GM23338 (cell line): ENCODE data around the gene MYH6. TPM values are rescaled to one million over a fixed set of nuclear protein-coding genes. Genes with fewer than 3 reads are reported as not detected.

Experiments used
- ATAC-seq: fragments of 200-7000 bp; cut with Tn5 transposase; 3 replicates; pipeline ENCODE4 v1.9.1; 2020
- DNase-seq: peaks from one replicate; pipeline ENCODE4 v3.0.0-alpha.2; 2015; ENCODE audit warnings: low spot score
- H2AFZ ChIP-seq: fragments of 200-600 bp; sonication (generic); 2 replicates; pipeline ENCODE4 v1.8.0; 2016; ENCODE audit warnings: antibody characterized with exemption, mild to moderate bottlenecking, moderate library complexity
- H3F3A ChIP-seq: fragments of 200-600 bp; sonication (generic); replicated peaks from 2 replicates; pipeline ENCODE4 v1.8.0; 2017; ENCODE audit warnings: antibody characterized with exemption, mixed run types, low read depth
- H3K27ac ChIP-seq: fragments of 200-600 bp; sonication (generic); 2 replicates; pipeline ENCODE4 v1.6.1; 2016; ENCODE audit warnings: low read depth
- H3K27me3 ChIP-seq: fragments of 200-600 bp; sonication (generic); 2 replicates; pipeline ENCODE4 v1.8.0; 2016; ENCODE audit warnings: mild to moderate bottlenecking, mixed run types, moderate library complexity; ENCODE audit not compliant: insufficient read depth
- H3K36me3 ChIP-seq: fragments of 200-600 bp; sonication (generic); 2 replicates; pipeline ENCODE4 v1.8.0; 2016; ENCODE audit warnings: mild to moderate bottlenecking; ENCODE audit not compliant: insufficient read depth
- H3K4me1 ChIP-seq: fragments of 200-600 bp; sonication (generic); 2 replicates; pipeline ENCODE4 v1.8.0; 2016; ENCODE audit warnings: mild to moderate bottlenecking, moderate library complexity; ENCODE audit not compliant: insufficient read depth
- H3K4me2 ChIP-seq: fragments of 200-600 bp; sonication (generic); 2 replicates; pipeline ENCODE4 v1.7.1; 2017; ENCODE audit warnings: mixed run types
- H3K4me3 ChIP-seq: fragments of 200-600 bp; sonication (generic); 2 replicates; pipeline ENCODE4 v1.6.1; 2016; ENCODE audit warnings: mixed run types
- H3K79me2 ChIP-seq: fragments of 200-600 bp; sonication (generic); replicated peaks from 2 replicates; pipeline ENCODE4 v1.8.0; 2017; ENCODE audit warnings: mild to moderate bottlenecking; ENCODE audit not compliant: insufficient read depth
- H3K9me2 ChIP-seq: fragments of 200-600 bp; sonication (generic); 2 replicates; pipeline ENCODE4 v1.8.0; 2017; ENCODE audit not compliant: insufficient read depth
- H4K20me1 ChIP-seq: fragments of 200-600 bp; sonication (generic); replicated peaks from 2 replicates; pipeline ENCODE4 v1.8.0; 2017; ENCODE audit warnings: mild to moderate bottlenecking; ENCODE audit not compliant: insufficient read depth
- H3K27ac Mint-ChIP-seq: 2 replicates; pipeline ENCODE4 v1.8.0; 2020; ENCODE audit warnings: inconsistent platforms, mild to moderate bottlenecking, moderate library complexity, mixed read lengths
- H3K27me3 Mint-ChIP-seq: 3 replicates; pipeline ENCODE4 v1.8.0; 2022; ENCODE audit warnings: low read depth, mild to moderate bottlenecking, moderate library complexity, mixed read lengths, inconsistent platforms; ENCODE audit not compliant: insufficient read depth, poor library complexity
- H3K36me3 Mint-ChIP-seq: 3 replicates; pipeline ENCODE4 v1.8.0; 2021; ENCODE audit warnings: low read depth, mild to moderate bottlenecking, inconsistent platforms, moderate library complexity, mixed read lengths
- H3K4me1 Mint-ChIP-seq: 3 replicates; pipeline ENCODE4 v1.8.0; 2020; ENCODE audit warnings: mild to moderate bottlenecking, inconsistent platforms, mixed read lengths
- H3K4me3 Mint-ChIP-seq: 3 replicates; pipeline ENCODE4 v1.8.0; 2021; ENCODE audit warnings: moderate library complexity, mild to moderate bottlenecking, inconsistent platforms, mixed read lengths
- H3K9me3 Mint-ChIP-seq: 3 replicates; pipeline ENCODE4 v1.8.0; 2020; ENCODE audit warnings: moderate library complexity, mild to moderate bottlenecking, inconsistent platforms, mixed read lengths
- CREB1 ChIP-seq: fragments of 250-450 bp; sonication (Bioruptor Pico); IDR thresholded peaks from 2 replicates; pipeline ENCODE4 v1.5.0; 2020; ENCODE audit warnings: low read depth, mild to moderate bottlenecking, moderate library complexity
- EZH2 ChIP-seq: fragments of 200-600 bp; sonication (generic); IDR thresholded peaks from one replicate; pipeline ENCODE4 v1.8.0; 2017; ENCODE audit warnings: antibody characterized with exemption, mild to moderate bottlenecking, low read depth; ENCODE audit not compliant: unreplicated experiment
- NANOG ChIP-seq: IDR thresholded peaks from 2 replicates; pipeline ENCODE4 v1.6.1; 2016; ENCODE audit warnings: antibody characterized with exemption, borderline replicate concordance
- POLR2AphosphoS5 ChIP-seq: IDR thresholded peaks from 2 replicates; pipeline ENCODE4 v1.6.1; 2016; ENCODE audit warnings: antibody characterized with exemption, low read depth
- STAT1 ChIP-seq: IDR thresholded peaks from one replicate; pipeline ENCODE4 v1.6.1; 2016; ENCODE audit warnings: antibody characterized with exemption; ENCODE audit not compliant: unreplicated experiment
- ZNF114 ChIP-seq: fragments of 250-450 bp; sonication (Bioruptor Pico); IDR thresholded peaks from 2 replicates; pipeline ENCODE4 v1.5.0; 2020; ENCODE audit warnings: mild to moderate bottlenecking, moderate library complexity
- polyA plus RNA-seq: library from polyadenylated mRNA; unstranded; fragments of >200 nt; fragmentation: Nextera tagmentation; extraction: Ambion mirVana; gene quantifications from 2 replicates; pipeline ENCODE4 v1.2.1, GENCODE V29; 2016
- total RNA-seq: library from RNA; depleted of rRNA; stranded (reverse); fragments of >200 nt; shearing (Covaris generic); gene quantifications from 2 replicates; pipeline ENCODE4 v1.2.3, GENCODE V29; 2014
- TF ChIP-seq, protein P1 (sequence below): IDR thresholded peaks from one replicate; pipeline ENCODE4 v1.6.1; 2018; ENCODE audit warnings: antibody characterized with exemption; ENCODE audit not compliant: unreplicated experiment
- TF ChIP-seq, protein P2 (sequence below): fragments of 250-450 bp; sonication (Bioruptor Pico); IDR thresholded peaks from 2 replicates; pipeline ENCODE4 v1.5.0; 2020; ENCODE audit warnings: mild to moderate bottlenecking, moderate library complexity

The MYH6 gene
- total and polyA plus RNA-seq, 2 experiments from 2014 or later = 0.03 to 0.10 TPM

DNA sequence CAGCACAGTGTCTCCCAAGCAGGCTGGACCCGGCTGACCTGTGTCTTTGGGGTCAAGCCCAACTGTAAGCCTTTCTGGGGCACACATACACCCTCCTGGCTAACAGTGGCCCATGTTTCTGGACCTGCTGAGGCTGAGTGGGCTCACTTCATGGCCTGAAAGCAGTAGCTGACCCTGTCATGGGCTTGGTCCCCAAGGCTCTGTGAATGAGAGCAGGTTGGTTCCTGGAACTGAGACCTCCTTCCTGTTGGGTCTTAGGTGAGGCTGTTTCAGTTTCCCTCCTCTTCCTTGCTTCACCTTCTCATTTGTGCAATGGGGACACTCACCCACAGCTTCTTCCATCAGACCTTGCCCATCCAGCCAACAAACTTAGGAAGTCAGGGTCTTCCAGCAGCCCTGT, 36.2 kb downstream of the MYH6 start (continued):
- TF ChIP-seq, protein P1, sequence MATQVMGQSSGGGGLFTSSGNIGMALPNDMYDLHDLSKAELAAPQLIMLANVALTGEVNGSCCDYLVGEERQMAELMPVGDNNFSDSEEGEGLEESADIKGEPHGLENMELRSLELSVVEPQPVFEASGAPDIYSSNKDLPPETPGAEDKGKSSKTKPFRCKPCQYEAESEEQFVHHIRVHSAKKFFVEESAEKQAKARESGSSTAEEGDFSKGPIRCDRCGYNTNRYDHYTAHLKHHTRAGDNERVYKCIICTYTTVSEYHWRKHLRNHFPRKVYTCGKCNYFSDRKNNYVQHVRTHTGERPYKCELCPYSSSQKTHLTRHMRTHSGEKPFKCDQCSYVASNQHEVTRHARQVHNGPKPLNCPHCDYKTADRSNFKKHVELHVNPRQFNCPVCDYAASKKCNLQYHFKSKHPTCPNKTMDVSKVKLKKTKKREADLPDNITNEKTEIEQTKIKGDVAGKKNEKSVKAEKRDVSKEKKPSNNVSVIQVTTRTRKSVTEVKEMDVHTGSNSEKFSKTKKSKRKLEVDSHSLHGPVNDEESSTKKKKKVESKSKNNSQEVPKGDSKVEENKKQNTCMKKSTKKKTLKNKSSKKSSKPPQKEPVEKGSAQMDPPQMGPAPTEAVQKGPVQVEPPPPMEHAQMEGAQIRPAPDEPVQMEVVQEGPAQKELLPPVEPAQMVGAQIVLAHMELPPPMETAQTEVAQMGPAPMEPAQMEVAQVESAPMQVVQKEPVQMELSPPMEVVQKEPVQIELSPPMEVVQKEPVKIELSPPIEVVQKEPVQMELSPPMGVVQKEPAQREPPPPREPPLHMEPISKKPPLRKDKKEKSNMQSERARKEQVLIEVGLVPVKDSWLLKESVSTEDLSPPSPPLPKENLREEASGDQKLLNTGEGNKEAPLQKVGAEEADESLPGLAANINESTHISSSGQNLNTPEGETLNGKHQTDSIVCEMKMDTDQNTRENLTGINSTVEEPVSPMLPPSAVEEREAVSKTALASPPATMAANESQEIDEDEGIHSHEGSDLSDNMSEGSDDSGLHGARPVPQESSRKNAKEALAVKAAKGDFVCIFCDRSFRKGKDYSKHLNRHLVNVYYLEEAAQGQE = no peak
- TF ChIP-seq STAT1 (no peak), EZH2 (no peak), CREB1 (CRISPR knock-in tag) (no peak)
- TF ChIP-seq, protein P2, sequence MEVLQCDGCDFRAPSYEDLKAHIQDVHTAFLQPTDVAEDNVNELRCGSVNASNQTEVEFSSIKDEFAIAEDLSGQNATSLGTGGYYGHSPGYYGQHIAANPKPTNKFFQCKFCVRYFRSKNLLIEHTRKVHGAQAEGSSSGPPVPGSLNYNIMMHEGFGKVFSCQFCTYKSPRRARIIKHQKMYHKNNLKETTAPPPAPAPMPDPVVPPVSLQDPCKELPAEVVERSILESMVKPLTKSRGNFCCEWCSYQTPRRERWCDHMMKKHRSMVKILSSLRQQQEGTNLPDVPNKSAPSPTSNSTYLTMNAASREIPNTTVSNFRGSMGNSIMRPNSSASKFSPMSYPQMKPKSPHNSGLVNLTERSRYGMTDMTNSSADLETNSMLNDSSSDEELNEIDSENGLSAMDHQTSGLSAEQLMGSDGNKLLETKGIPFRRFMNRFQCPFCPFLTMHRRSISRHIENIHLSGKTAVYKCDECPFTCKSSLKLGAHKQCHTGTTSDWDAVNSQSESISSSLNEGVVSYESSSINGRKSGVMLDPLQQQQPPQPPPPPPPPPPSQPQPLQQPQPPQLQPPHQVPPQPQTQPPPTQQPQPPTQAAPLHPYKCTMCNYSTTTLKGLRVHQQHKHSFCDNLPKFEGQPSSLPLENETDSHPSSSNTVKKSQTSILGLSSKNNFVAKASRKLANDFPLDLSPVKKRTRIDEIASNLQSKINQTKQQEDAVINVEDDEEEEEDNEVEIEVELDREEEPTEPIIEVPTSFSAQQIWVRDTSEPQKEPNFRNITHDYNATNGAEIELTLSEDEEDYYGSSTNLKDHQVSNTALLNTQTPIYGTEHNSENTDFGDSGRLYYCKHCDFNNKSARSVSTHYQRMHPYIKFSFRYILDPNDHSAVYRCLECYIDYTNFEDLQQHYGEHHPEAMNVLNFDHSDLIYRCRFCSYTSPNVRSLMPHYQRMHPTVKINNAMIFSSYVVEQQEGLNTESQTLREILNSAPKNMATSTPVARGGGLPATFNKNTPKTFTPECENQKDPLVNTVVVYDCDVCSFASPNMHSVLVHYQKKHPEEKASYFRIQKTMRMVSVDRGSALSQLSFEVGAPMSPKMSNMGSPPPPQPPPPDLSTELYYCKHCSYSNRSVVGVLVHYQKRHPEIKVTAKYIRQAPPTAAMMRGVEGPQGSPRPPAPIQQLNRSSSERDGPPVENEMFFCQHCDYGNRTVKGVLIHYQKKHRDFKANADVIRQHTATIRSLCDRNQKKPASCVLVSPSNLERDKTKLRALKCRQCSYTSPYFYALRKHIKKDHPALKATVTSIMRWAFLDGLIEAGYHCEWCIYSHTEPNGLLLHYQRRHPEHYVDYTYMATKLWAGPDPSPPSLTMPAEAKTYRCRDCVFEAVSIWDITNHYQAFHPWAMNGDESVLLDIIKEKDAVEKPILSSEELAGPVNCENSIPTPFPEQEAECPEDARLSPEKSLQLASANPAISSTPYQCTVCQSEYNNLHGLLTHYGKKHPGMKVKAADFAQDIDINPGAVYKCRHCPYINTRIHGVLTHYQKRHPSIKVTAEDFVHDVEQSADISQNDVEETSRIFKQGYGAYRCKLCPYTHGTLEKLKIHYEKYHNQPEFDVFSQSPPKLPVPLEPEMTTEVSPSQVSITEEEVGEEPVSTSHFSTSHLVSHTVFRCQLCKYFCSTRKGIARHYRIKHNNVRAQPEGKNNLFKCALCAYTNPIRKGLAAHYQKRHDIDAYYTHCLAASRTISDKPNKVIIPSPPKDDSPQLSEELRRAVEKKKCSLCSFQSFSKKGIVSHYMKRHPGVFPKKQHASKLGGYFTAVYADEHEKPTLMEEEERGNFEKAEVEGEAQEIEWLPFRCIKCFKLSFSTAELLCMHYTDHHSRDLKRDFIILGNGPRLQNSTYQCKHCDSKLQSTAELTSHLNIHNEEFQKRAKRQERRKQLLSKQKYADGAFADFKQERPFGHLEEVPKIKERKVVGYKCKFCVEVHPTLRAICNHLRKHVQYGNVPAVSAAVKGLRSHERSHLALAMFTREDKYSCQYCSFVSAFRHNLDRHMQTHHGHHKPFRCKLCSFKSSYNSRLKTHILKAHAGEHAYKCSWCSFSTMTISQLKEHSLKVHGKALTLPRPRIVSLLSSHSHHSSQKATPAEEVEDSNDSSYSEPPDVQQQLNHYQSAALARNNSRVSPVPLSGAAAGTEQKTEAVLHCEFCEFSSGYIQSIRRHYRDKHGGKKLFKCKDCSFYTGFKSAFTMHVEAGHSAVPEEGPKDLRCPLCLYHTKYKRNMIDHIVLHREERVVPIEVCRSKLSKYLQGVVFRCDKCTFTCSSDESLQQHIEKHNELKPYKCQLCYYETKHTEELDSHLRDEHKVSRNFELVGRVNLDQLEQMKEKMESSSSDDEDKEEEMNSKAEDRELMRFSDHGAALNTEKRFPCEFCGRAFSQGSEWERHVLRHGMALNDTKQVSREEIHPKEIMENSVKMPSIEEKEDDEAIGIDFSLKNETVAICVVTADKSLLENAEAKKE (CRISPR knock-in tag) = no peak

DNA sequence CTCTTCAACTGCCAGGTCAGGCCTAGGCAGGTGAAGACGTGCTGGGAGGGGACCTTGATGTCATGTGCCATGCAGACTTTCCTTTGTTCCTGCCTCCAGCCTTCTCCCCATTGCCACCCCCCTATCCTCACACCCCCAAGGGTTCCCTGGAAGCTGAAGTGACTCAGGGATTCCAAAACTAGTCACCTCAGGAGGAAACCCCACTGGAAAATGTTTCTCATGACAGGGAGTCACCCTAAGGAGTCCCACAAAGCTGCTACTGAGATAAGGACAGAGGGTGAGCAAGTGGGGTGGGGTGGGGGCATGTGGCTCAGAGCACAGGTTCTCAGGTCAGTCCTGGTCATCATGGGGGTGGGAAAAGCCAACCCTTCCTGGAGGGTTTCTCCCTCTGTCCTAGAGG, 37.9 kb downstream of the MYH6 start:
- peaks cover 8% of the 10 kb centered on the region for H3K4me1 ChIP-seq
- H3K36me3 ChIP-seq = no peaks in the 10 kb centered on the region
- peaks cover 11% of the 10 kb centered on the region for H3K4me1 Mint-ChIP-seq
- H3K27me3 ChIP-seq = peaks cover 20% of the 10 kb centered on the region
- H3K27ac Mint-ChIP-seq = no peak overlapping the region
- H3K9me2 ChIP-seq = peaks cover 4% of the 10 kb centered on the region; the same call in 1 of the 2 replicates
- no peaks in the 10 kb centered on the region for H3K79me2 ChIP-seq
- H3K4me2 ChIP-seq = no peak overlapping the region
- H3K27me3 Mint-ChIP-seq = peaks cover 27% of the 10 kb centered on the region
- no peaks in the 10 kb centered on the region for H3K9me3 Mint-ChIP-seq
- H3K4me3 ChIP-seq = no peak overlapping the region
- no peak overlapping the region for H3K27ac ChIP-seq
- ATAC-seq = no peak
- peaks cover 9% of the 10 kb centered on the region for H3F3A ChIP-seq
- no peaks in the 10 kb centered on the region; the same call in 2 of the 3 replicates for H3K36me3 Mint-ChIP-seq
- DNase-seq = no peak
- H4K20me1 ChIP-seq = no peaks in the 10 kb centered on the region
- H2AFZ ChIP-seq = no peak overlapping the region
- no peak overlapping the region for H3K4me3 Mint-ChIP-seq
- TF ChIP-seq CREB1 (CRISPR knock-in tag) (no peak), POLR2AphosphoS5 (no peak), ZNF114 (no peak), NANOG (no peak)
